Adipocyte (in vitro differentiated cells): ENCODE data around the gene KATNIP.

Experiments
- DNase-seq: peaks from one replicate; pipeline ENCODE4 v3.0.0-alpha.2; 2015; ENCODE audit warnings: low read depth
- H3K27me3 ChIP-seq: replicated peaks from 2 replicates; pipeline ENCODE4 v1.7.0; 2013; ENCODE audit warnings: mild to moderate bottlenecking, low read length, moderate library complexity; ENCODE audit not compliant: control insufficient read depth, insufficient read depth
- H3K36me3 ChIP-seq: 2 replicates; pipeline ENCODE4 v1.7.0; 2013; ENCODE audit warnings: low read length, mild to moderate bottlenecking, moderate library complexity; ENCODE audit not compliant: control insufficient read depth, insufficient read depth, severe bottlenecking
- H3K4me1 ChIP-seq: 2 replicates; pipeline ENCODE4 v1.7.0; 2013; ENCODE audit warnings: mild to moderate bottlenecking, low read length, moderate library complexity; ENCODE audit not compliant: control insufficient read depth, insufficient read depth
- H3K4me3 ChIP-seq: 2 replicates; pipeline ENCODE4 v1.7.0; 2013; ENCODE audit warnings: mild to moderate bottlenecking, low read length, moderate library complexity
- H3K9ac ChIP-seq: 2 replicates; pipeline ENCODE4 v1.7.0; 2013; ENCODE audit warnings: mild to moderate bottlenecking, low read length, moderate library complexity
- H3K9me3 ChIP-seq: 2 replicates; pipeline ENCODE4 v1.7.0; 2013; ENCODE audit warnings: mild to moderate bottlenecking, low read length, moderate library complexity; ENCODE audit not compliant: control insufficient read depth

KATNIP gene

GRCh38 chr16:27549746-27550581 lies at the start of gene KATNIP, which contains the start of gene GTF3C1:
Gene KATNIP (plus strand): TSS chr16:27550144. CDS start chr16:27550171, 27 bp downstream.
Gene GTF3C1 (minus strand): TSS chr16:27549913. CDS start chr16:27549890, 23 bp downstream.
- Histone ChIP-seq H3K27me3 (no peaks in the 10 kb centered on the region), H3K9ac (peak within 1 kb of the TSS; percentile 89), H3K4me3 (peak within 1 kb of the TSS; percentile 93), H3K4me1 (peaks cover 35% of the 10 kb centered on the region), H3K36me3 (peaks cover 6% of the 10 kb centered on the region), H3K9me3 (no peaks in the 10 kb centered on the region)
- peak; percentile 100 for DNase-seq

- H3K9ac ChIP-seq = no peak overlapping the region
- H3K27me3 ChIP-seq = no peaks in the 10 kb centered on the region
- H3K36me3 ChIP-seq = peaks cover 92% of the 10 kb centered on the region
- H3K4me3 ChIP-seq = no peak overlapping the region
- no peak for DNase-seq
- H3K9me3 ChIP-seq = no peaks in the 10 kb centered on the region
- H3K4me1 ChIP-seq = peaks cover 23% of the 10 kb centered on the region
These were observed 49.1 kb upstream of the KATNIP start for GRCh38 chr16:27500801-27501200.

GRCh38 chr16:27503662-27504061 lies 46.3 kb upstream of the KATNIP start:
- Histone ChIP-seq H3K9ac (no peak overlapping the region), H3K27me3 (no peaks in the 10 kb centered on the region), H3K36me3 (peaks cover 98% of the 10 kb centered on the region), H3K9me3 (no peaks in the 10 kb centered on the region), H3K4me3 (no peak overlapping the region), H3K4me1 (peaks cover 8% of the 10 kb centered on the region)
- no peak for DNase-seq

- peaks cover 94% of the 10 kb centered on the region for H3K36me3 ChIP-seq
- peak; percentile 59 for DNase-seq
These were observed 44.4 kb upstream of the KATNIP start for GRCh38 chr16:27505297-27506236.

GRCh38 chr16:27506771-27507170 lies 43.2 kb upstream of the KATNIP start:
- peaks cover 6% of the 10 kb centered on the region for H3K4me1 ChIP-seq
- H3K36me3 ChIP-seq = peaks cover 94% of the 10 kb centered on the region
- no peak overlapping the region for H3K9ac ChIP-seq
- no peak overlapping the region for H3K4me3 ChIP-seq
- no peaks in the 10 kb centered on the region for H3K9me3 ChIP-seq
- no peak for DNase-seq
- H3K27me3 ChIP-seq = no peaks in the 10 kb centered on the region

More at GRCh38 chr16:27505297-27506236, 44.4 kb upstream of the KATNIP start:
- Histone ChIP-seq H3K4me1 (peaks cover 6% of the 10 kb centered on the region), H3K4me3 (no peak overlapping the region), H3K27me3 (no peaks in the 10 kb centered on the region), H3K9me3 (no peaks in the 10 kb centered on the region), H3K9ac (no peak overlapping the region)

- Histone ChIP-seq H3K4me1 (peaks cover 6% of the 10 kb centered on the region), H3K36me3 (peaks cover 94% of the 10 kb centered on the region), H3K9ac (no peak overlapping the region), H3K4me3 (no peak overlapping the region), H3K27me3 (no peaks in the 10 kb centered on the region), H3K9me3 (no peaks in the 10 kb centered on the region)
- no peak for DNase-seq
These were observed 41.5 kb upstream of the KATNIP start for GRCh38 chr16:27508476-27508875.

GRCh38 chr16:27511657-27512448 lies 38.1 kb upstream of the KATNIP start:
- Histone ChIP-seq H3K4me1 (no peaks in the 10 kb centered on the region), H3K9me3 (no peaks in the 10 kb centered on the region), H3K36me3 (peaks cover 64% of the 10 kb centered on the region), H3K9ac (no peak overlapping the region), H3K4me3 (no peak overlapping the region), H3K27me3 (no peaks in the 10 kb centered on the region)
- DNase-seq = no peak

GRCh38 chr16:27514806-27515205 lies 35.1 kb upstream of the KATNIP start:
- Histone ChIP-seq H3K4me3 (no peak overlapping the region), H3K4me1 (no peaks in the 10 kb centered on the region), H3K9ac (no peak overlapping the region), H3K27me3 (no peaks in the 10 kb centered on the region), H3K9me3 (no peaks in the 10 kb centered on the region), H3K36me3 (peaks cover 61% of the 10 kb centered on the region)
- no peak for DNase-seq

GRCh38 chr16:27515874-27516353 lies 34.0 kb upstream of the KATNIP start:
- peaks cover 57% of the 10 kb centered on the region for H3K36me3 ChIP-seq
- H3K4me3 ChIP-seq = no peak overlapping the region
- no peaks in the 10 kb centered on the region for H3K9me3 ChIP-seq
- H3K4me1 ChIP-seq = no peaks in the 10 kb centered on the region
- peak; percentile 15 for DNase-seq
- H3K27me3 ChIP-seq = no peaks in the 10 kb centered on the region
- H3K9ac ChIP-seq = no peak overlapping the region

GRCh38 chr16:27516365-27516764 lies 33.6 kb upstream of the KATNIP start:
- no peak for DNase-seq
- Histone ChIP-seq H3K9ac (no peak overlapping the region), H3K27me3 (no peaks in the 10 kb centered on the region), H3K4me3 (no peak overlapping the region), H3K9me3 (no peaks in the 10 kb centered on the region), H3K36me3 (peaks cover 53% of the 10 kb centered on the region), H3K4me1 (no peaks in the 10 kb centered on the region)
